ENCODE data around the gene SERGEF. TPM values are rescaled to one million over a fixed set of nuclear protein-coding genes. Genes with fewer than 3 reads are reported as not detected.

Gene SERGEF
- total RNA-seq, 1 experiment from 2014 or later: 31.4 TPM

DNA sequence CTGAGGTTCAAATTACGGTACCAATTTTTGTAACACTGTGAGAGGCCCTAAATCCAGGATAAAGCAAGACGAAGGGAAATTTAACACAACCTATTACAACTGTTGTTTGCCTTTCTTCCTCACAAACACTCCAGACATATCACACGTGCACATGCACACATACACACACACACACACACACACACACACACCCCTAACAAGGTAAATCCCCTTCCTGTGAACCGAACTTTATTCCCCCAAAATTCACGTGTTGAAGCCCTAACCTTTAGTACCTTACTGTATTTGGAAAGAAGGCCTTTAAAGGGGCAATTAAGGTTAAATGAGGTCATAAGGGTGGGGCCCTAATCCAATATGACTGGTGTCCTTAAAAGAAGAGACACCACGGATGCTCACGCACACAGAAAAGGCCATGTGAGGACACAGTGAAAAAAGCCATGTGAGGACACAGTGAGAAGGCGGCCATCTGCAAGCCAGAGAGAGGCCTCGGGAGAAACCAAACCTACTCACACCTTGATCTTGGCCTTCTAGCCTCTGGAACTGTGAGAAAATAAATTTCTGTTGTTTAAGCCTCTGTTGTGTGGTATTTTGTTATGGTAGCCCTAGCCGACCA lies 1.8 kb downstream of the SERGEF start:
- TF ChIP-seq, protein P1, sequence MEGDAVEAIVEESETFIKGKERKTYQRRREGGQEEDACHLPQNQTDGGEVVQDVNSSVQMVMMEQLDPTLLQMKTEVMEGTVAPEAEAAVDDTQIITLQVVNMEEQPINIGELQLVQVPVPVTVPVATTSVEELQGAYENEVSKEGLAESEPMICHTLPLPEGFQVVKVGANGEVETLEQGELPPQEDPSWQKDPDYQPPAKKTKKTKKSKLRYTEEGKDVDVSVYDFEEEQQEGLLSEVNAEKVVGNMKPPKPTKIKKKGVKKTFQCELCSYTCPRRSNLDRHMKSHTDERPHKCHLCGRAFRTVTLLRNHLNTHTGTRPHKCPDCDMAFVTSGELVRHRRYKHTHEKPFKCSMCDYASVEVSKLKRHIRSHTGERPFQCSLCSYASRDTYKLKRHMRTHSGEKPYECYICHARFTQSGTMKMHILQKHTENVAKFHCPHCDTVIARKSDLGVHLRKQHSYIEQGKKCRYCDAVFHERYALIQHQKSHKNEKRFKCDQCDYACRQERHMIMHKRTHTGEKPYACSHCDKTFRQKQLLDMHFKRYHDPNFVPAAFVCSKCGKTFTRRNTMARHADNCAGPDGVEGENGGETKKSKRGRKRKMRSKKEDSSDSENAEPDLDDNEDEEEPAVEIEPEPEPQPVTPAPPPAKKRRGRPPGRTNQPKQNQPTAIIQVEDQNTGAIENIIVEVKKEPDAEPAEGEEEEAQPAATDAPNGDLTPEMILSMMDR (conservative IDR thresholded peaks at IDR 0.05): no peak
- no peak overlapping the region for H2BK5ac ChIP-seq (ENCODE audit: insufficient read length, low read length)
- no peak overlapping the region for H2BK20ac ChIP-seq (ENCODE audit: low read depth, low read length, poor library complexity, severe bottlenecking)
- H2BK15ac ChIP-seq (ENCODE audit: low read depth, low read length): no peak overlapping the region
- no peak overlapping the region for H4K91ac ChIP-seq (ENCODE audit: insufficient read length, low read depth, low read length)
- H3K79me2 ChIP-seq (ENCODE audit: insufficient read depth, low read length): peaks cover 2% of the 10 kb centered on the region; the same call in 1 of the 2 replicates
- H3K4me2 ChIP-seq (ENCODE audit: insufficient read depth, insufficient read length, low read length): no peak overlapping the region
- no peak overlapping the region for H3K9ac ChIP-seq (ENCODE audit: extremely low read depth, insufficient read length, low read length)
- no peaks in the 10 kb centered on the region for H4K20me1 ChIP-seq (ENCODE audit: control insufficient read depth, insufficient read depth, insufficient read length)
- no peaks in the 10 kb centered on the region for H3K9me3 ChIP-seq (ENCODE audit: control insufficient read depth, low read depth, low read length)
- H2AK5ac ChIP-seq (ENCODE audit: insufficient read length, low read length): no peak overlapping the region
- peaks cover 4% of the 10 kb centered on the region for H3K79me1 ChIP-seq (ENCODE audit: insufficient read depth, low read depth, low read length, poor library complexity, severe bottlenecking)
- peaks cover 5% of the 10 kb centered on the region; the same call in 1 of the 2 replicates for H3K27me3 ChIP-seq (ENCODE audit: insufficient read depth, low read length)
- H3K9me3 Mint-ChIP-seq: no peaks in the 10 kb centered on the region
- H3K23me2 ChIP-seq (ENCODE audit: insufficient read length, low read depth, low read length, poor library complexity, severe bottlenecking): peaks cover 15% of the 10 kb centered on the region
- H2AFZ ChIP-seq (ENCODE audit: low read length): no peak overlapping the region
- no peak overlapping the region for H3K27ac ChIP-seq (ENCODE audit: insufficient read length, low read depth, low read length)
- no peaks in the 10 kb centered on the region; the same call in 1 of the 2 replicates for H3K4me1 ChIP-seq (ENCODE audit: insufficient read depth, low read length)
- peaks cover 23% of the 10 kb centered on the region for H3K27me3 Mint-ChIP-seq (ENCODE audit: low read depth)
- H4K5ac ChIP-seq (ENCODE audit: insufficient read length, low read depth, low read length): no peak overlapping the region
- H3K4me3 Mint-ChIP-seq: peak overlapping the region; percentile 89 to 93; a peak in 4 of 5 replicates
- H3K4ac ChIP-seq (ENCODE audit: low read depth, low read length): no peak overlapping the region
- no peak overlapping the region for H4K8ac ChIP-seq (replicated peaks; ENCODE audit: insufficient read length, low read depth, low read length)
- H2BK120ac ChIP-seq (ENCODE audit: low read depth, low read length, poor library complexity, severe bottlenecking): no peak overlapping the region
- no peak overlapping the region for H3K23ac ChIP-seq (ENCODE audit: insufficient read length, low read depth, low read length)
- H2BK12ac ChIP-seq (ENCODE audit: insufficient read length, low read depth, low read length): no peak overlapping the region
- DNase-seq: no peak
- no peak overlapping the region for H3T11ph ChIP-seq (ENCODE audit: low read length)
- peaks cover 0 to 5% (median 5%) of the 10 kb centered on the region in 3 experiments; a peak in 6 of 7 replicates for H3K36me3 Mint-ChIP-seq (ENCODE audit: insufficient read depth in 1 of 3, low read depth in 3 of 3)
- no peak overlapping the region for H3K27ac Mint-ChIP-seq
- no peak overlapping the region for H3K14ac ChIP-seq (ENCODE audit: insufficient read depth, low read length)
- no peak overlapping the region for H3K18ac ChIP-seq (ENCODE audit: insufficient read length, low read depth, low read length)
- H3K56ac ChIP-seq (ENCODE audit: insufficient read length, low read depth, low read length): no peak overlapping the region
- WGBS (ENCODE audit: extremely low coverage, insufficient read length, low lambda C conversion rate): no CpG with 5 or more reads among the region's 10 CpGs
- H3K4me1 Mint-ChIP-seq: peaks cover 25 to 28% of the 10 kb centered on the region in 2 experiments
